Activated naive CD4-positive, alpha-beta T cell (primary cell): Measurements from ENCODE around the gene SIRT4.
"Not testable (repeated sequence)": the region's sequence is repeated elsewhere in the genome, so short reads cannot be mapped to it uniquely, and the experiment has no call there.

Experiments
- DNase-seq, 4 experiments: peaks; one replicate each; lab custom pipeline; 2025; lab: John Stamatoyannopoulos, UW

SIRT4 gene

DNA sequence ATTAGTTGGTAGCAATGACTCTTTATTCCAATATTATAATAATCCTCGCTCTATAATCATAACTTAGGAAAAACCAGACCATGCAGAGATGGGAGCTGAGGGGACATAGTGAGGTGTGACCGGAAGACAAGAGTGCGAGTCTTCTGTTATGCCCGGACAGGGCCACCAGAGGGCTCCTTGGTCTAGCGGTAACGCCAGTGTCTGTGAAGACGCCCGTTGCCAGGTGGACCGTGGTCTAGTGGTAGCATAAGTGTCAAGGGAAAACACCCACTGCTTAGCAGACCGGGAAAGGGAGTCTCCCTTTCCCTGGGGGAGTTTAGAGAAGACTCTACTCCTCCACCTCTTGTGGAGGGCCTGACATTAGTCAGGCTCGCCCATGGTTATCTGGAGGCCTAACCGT lies 33.3 kb downstream of the SIRT4 start:
- peak in 2 of 4 experiments; percentile 4 to 12 for DNase-seq

GRCh38 chr12:120336392-120336791 lies 34.3 kb downstream of the SIRT4 start:
- not testable (repeated sequence) for DNase-seq

GRCh38 chr12:120337730-120338129 lies 35.6 kb downstream of the SIRT4 start:
- DNase-seq, result no peak

DNA sequence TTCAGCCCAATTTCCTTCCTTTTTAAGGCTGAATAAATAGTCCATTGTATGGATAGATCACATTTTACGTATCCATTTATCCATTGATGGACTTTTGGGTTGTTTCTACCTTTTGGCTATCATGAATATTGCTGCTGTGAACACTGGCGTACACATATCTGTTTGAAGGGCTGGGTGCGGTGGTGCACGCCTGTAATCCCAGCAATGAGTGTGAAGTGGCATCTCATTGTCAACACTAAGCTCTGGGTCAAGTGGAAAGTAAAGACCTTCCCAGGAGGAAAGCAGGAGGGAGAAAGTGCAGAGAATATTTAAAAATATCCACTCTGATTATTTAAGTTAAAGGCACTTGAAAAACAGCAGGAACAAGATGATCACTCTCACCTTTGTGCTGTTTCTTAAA lies 37.1 kb downstream of the SIRT4 start:
- no peak for DNase-seq

DNA sequence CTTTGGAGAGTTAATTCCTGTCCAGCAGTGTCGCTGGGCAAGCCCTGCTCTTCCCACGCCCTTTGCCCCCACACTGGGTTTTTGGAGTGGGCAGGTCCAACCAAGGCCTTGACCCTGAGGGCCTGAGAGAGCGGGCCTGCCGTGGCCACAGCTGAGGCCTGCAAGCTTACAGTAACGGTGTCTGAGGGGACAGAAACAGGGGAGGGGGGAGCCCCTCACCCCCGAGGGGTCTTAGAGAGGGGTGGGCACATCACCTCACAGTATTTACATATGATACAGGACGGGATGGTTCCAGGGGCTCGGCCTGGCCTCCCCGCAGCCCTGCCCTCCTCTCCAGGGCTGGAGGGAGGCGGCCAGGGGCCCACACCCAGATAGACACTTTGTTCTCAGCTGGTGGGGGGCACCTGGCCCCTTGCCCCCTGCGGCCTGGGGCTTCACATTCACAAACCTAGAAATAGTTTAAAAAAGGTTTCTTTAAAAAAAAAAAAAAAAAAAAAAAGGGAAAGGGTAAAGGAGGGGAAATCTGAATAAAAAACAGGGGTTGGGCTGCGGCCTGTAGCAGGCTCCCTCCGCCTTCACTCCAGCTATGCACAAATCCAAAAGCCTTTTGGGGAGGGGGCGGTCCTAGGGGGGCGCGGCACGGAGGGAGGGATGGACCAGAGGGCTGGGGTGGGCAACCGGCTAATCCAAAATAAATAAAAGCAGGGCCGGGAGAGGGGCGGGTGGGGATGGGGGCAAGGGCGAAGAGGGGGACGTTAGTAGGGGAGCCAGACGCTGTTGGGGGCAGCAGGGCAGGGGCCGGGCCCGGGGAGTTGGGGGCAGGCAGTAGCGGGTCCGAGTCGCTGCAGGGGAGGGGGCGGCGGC lies 40.3 kb downstream of the SIRT4 start:
- DNase-seq, result no peak

DNA sequence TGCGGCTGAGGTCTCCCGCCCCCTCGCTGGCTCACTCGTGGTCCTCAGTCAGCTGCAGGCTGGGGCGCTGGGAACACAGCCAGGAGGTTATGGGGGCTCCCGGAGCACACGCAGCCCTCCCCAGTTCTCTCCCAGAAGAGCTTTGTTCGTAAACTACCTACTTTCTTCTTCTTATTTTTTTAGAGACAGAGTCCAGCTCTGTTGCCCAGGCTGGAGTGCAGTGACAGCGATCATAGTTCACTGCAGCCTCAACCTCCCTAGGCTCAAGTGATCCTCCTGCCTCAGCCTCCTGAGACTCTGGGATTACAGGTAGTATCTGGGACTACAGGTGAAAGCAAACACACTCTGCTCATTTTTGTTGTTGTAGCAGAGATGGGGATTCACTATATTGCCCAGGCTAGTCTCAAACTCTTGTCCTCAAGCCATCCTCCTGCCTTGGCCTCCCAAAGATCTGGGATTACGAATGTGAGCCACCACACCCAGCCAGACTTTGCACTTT lies 41.0 kb downstream of the SIRT4 start:
- no peak for DNase-seq

- DNase-seq, result no peak
Observed at GRCh38 chr12:120343692-120344091, 41.6 kb downstream of the SIRT4 start.

GRCh38 chr12:120346031-120346430 lies 43.9 kb downstream of the SIRT4 start:
- DNase-seq, result no peak

DNA sequence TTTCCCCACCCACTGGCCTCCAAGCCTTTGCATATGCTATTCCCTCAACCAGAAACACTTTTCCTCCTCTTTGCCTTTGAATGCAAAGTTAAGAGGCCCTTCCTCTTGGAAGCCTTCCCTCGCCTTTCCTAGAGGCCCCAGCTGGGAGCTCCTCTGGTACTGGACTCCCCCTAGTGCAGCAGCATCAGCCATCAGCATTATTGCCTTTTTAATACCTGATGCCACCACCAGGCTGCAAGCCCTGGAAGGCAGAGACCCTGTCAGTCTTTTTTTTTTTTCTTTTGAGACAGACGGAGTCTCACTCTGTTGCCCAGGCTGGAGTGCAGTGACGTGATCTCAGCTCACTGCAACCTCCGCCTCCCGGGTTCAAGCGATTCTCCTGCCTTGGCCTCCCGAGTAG lies 44.6 kb downstream of the SIRT4 start:
- no peak for DNase-seq

DNA sequence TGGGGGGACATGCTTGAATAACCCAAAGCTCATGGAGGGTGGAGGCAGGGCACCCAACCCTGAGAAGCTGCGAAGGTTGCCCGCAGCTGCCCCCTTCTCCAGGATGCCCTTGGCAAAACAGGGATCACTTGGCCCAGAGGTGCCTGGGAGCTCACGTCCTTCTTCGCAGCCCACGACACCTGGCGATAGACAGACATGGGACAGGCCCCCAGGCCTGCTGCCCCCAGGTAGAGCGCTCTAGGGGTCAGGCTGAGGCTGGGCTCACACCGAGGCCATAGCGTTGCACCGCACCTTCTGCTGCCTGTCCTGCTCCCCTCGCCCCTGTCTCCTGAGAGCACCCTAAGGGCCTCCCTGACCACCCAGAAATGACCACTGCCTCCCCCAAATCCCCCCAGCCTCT lies 45.6 kb downstream of the SIRT4 start:
- DNase-seq, result no peak

- no peak for DNase-seq
Observed at GRCh38 chr12:120350576-120351350, 48.6 kb downstream of the SIRT4 start.

DNA sequence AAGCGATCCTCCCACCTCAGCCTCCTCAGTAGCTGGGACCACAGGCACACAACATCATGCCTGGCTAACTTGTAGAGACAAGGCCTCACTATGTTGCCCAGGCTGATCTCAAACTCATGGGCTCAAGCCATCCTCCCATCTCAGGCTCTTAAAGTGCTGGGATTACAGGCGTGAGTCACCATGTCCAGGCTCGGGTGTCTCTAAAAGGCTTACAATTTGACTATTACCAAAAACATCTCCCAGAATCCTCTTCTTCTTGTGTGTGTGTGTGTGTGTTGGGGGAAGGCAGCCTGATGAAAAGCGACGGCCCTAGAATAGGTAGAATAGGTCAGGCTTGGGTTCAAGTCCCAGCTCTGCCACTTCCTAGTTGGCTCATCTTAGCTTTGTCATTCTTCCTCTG lies 50.0 kb downstream of the SIRT4 start:
- DNase-seq, result no peak

GRCh38 chr12:120353136-120353535 lies 51.0 kb downstream of the SIRT4 start:
- no peak for DNase-seq

DNA sequence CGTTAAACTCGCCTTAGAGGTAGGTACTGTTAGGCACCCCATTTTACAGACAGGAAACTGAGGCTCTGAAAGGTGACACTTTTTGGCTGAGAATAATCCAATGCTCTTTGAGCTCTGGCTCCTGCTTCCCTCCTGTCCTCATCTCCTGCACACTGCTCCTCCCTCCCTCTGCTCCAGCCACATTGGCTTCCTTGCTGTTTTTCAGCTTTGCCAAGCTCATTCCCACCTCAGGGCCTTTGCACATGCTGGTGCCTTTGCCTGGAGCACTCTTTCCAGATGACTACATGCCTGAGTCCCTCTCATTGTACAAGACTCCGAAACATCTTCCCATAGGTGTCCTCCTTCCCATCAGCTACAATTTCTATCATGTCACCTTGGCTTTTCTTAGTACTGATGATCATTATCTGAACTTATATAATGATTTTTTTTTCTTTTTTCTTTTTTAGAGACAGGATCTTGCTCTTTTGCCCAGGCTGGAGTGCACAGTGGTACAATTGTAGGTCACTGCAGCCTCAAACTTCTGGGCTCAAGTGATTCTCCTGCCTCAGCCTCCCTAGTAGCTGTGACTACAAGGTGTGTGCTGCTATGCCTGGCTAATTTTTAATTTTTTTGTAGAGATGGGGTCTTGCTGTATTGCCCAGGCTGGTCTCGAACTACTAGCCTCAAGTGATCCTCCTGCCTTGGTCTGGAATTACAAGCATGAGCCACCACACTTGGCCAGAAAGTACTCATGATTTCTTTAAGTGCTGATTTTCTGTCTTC lies 51.6 kb downstream of the SIRT4 start:
- no peak for DNase-seq

DNA sequence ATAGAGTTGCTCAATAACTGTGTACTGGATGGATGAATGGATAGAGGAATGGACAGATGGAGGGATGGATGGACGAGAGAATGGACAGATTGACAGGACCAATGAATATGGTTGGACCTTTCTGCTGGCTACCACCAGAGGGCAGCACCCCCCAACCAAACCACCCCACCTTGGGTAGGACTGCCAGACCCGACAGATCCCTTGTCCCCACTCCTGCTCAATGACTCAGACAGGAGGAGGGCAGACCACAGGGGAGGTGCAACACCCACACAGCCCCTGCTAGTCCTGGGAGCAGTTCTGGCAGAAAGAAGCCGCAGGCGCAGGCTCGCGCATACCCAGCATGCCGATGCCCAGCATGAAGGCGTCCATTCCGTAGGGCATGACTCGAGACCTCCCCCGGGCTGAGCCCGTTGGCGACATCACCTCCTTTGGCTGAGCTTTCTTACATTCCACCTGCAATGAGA lies 54.5 kb downstream of the SIRT4 start:
- DNase-seq, result peak; percentile 36 to 66 (median 57)

DNA sequence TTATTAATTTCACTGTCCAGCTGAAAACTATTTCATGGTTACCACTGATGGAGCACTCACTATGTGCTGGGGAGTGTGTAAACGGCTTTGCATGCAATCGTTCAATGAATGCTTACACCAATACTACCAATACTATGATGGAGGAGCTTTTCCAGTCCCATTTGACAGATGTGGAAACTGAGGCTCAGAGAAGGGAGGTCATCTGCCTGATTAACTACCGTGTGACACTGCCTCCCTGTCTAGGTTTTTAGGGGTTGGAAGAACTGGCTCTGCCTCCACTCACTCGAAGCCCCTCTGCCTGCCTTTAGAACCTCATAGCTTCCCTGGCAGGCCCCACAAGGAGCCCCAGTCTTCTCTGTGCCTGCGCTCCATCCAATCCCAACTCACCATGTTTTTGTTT lies 55.0 kb downstream of the SIRT4 start:
- no peak for DNase-seq

DNA sequence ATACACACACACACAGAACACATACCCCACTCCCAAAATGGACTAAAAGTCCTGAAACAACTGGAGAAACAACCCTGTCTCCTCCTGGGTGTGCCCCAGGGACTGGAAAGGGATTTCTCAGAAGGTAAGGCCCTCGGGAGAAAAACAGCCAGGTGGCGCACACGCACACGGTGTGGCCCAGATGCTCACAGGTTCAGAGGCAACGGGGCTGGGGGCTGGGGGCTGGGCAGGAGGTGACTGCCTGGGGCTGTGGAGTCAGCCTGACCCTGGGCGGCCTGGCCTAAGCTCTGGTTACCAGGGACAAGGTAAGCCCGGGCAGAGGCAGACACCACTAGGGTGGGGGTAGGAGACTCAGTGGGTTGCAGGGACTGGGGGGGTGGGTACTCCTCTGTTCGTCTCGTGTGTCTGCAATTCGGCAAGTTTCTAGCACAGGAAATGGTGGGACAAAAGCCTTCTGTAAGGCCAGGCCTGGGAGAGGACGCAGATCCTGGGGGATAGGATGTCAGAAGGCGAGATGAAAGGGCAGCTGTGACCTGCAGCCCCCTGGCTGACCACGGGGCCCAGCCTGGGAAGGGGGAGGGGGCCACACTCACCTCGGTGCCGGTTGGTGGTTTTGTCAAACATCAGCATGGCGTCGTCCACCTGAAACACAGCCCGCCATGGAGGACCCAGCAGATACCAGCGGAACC lies 56.4 kb downstream of the SIRT4 start:
- DNase-seq, result no peak

- no peak for DNase-seq
Observed at GRCh38 chr12:120359128-120359527, 57.0 kb downstream of the SIRT4 start.

GRCh38 chr12:120361506-120362208 lies 59.5 kb downstream of the SIRT4 start:
- DNase-seq, result no peak
